Hematopoietic multipotent progenitor cell treated with erythropoietin and hydrocortisone succinate and interleukin-3 and kit ligand, for 8 days (in vitro differentiated cells): ENCODE measurements around the gene CPPED1.

Source experiments
- DNase-seq: peaks from one replicate; pipeline ENCODE4 v3.0.0-alpha.2; 2015

The CPPED1 gene

GRCh38 chr16:12677502-12677901 lies 126.2 kb downstream of the CPPED1 start:
- DNase-seq: no peak

- DNase-seq: no peak
Observed at GRCh38 chr16:12675852-12676251, 127.8 kb downstream of the CPPED1 start.

- no peak for DNase-seq
Observed at GRCh38 chr16:12675046-12675445, 128.6 kb downstream of the CPPED1 start.

GRCh38 chr16:12674524-12674923 lies 129.2 kb downstream of the CPPED1 start:
- no peak for DNase-seq

GRCh38 chr16:12674071-12674470 lies 129.6 kb downstream of the CPPED1 start:
- no peak for DNase-seq

GRCh38 chr16:12673466-12673865 lies 130.2 kb downstream of the CPPED1 start:
- no peak for DNase-seq

GRCh38 chr16:12672986-12673385 lies 130.7 kb downstream of the CPPED1 start:
- DNase-seq: no peak

- no peak for DNase-seq
Observed at GRCh38 chr16:12669908-12670307, 133.8 kb downstream of the CPPED1 start.

GRCh38 chr16:12667909-12668308 lies 135.8 kb downstream of the CPPED1 start:
- DNase-seq: no peak

GRCh38 chr16:12664164-12664733 lies 139.4 kb downstream of the CPPED1 start:
- no peak for DNase-seq

- DNase-seq: peak; percentile 54
Observed at GRCh38 chr16:12661656-12662172, 142.0 kb downstream of the CPPED1 start.

- no peak for DNase-seq
Observed at GRCh38 chr16:12659871-12660270, 143.8 kb downstream of the CPPED1 start.

- DNase-seq: no peak
Observed at GRCh38 chr16:12658506-12658905, 145.2 kb downstream of the CPPED1 start.

- DNase-seq: no peak
Observed at GRCh38 chr16:12655537-12655936, 148.2 kb downstream of the CPPED1 start.

- DNase-seq: no peak
Observed at GRCh38 chr16:12653820-12654392, 149.8 kb downstream of the CPPED1 start.

- DNase-seq: no peak
Observed at GRCh38 chr16:12652924-12653323, 150.8 kb downstream of the CPPED1 start.

- no peak for DNase-seq
Observed at GRCh38 chr16:12651765-12652512, 151.7 kb downstream of the CPPED1 start.

GRCh38 chr16:12649356-12649755 lies 154.3 kb downstream of the CPPED1 start:
- DNase-seq: no peak

- DNase-seq: peak; percentile 69
Observed at GRCh38 chr16:12646490-12647274, 157.0 kb downstream of the CPPED1 start.

- no peak for DNase-seq
Observed at GRCh38 chr16:12646098-12646489, 157.6 kb downstream of the CPPED1 start.

- no peak for DNase-seq
Observed at GRCh38 chr16:12643034-12643455, 160.6 kb downstream of the CPPED1 start.

GRCh38 chr16:12639044-12639443 lies 164.6 kb downstream of the CPPED1 start:
- DNase-seq: no peak

GRCh38 chr16:12637002-12637401 lies 166.7 kb downstream of the CPPED1 start:
- no peak for DNase-seq
